PC-9 (cell line): ENCODE data around the gene SPANXN5. TPM values are rescaled to one million over a fixed set of nuclear protein-coding genes. Genes with fewer than 3 reads are reported as not detected.

Source experiments
- total RNA-seq: library from RNA; stranded (reverse); gene quantifications from 2 replicates; pipeline ENCODE4 v1.2.3, GENCODE V29; 2021

The SPANXN5 gene
- total RNA-seq, 1 experiment from 2014 or later = not detected

Other genes with a start within 250 kb of the SPANXN5 start
- not detected in 2 replicates for gene SSX7, start 142.5 kb downstream of the SPANXN5 start, total RNA-seq
- gene SSX2, start 90.2 kb downstream of the SPANXN5 start, total RNA-seq = 52.2 TPM in 1 of 2 replicates, not detected in the other
- gene SSX2B, start 46.2 kb downstream of the SPANXN5 start, total RNA-seq = 39.6 TPM in 1 of 2 replicates, not detected in the other
- not detected in 2 replicates for gene XAGE5, start 13.9 kb upstream of the SPANXN5 start, total RNA-seq
- gene XAGE3, start 70.7 kb upstream of the SPANXN5 start, total RNA-seq = not detected in 2 replicates
- 20.0 and 24.1 TPM in 2 replicates for gene FAM156B, start 99.9 kb upstream of the SPANXN5 start, total RNA-seq
- gene FAM156A, start 161.1 kb upstream of the SPANXN5 start, total RNA-seq = 26.8 and 34.2 TPM in 2 replicates